Suprapubic skin (tissue), 4 donors: ENCODE results near the gene LRP1-AS.

Source experiments
- EP300 ChIP-seq: sonication (generic); formaldehyde crosslinking; IDR thresholded peaks from one replicate; pipeline ENCODE4 v1.6.1; 2017; ENCODE audit warnings: antibody characterized with exemption
- POLR2A ChIP-seq, 2 donors: fragments of 450-650 bp; IDR thresholded peaks; one replicate each; pipeline ENCODE4 v1.6.1; 2017; ENCODE audit warnings: antibody characterized with exemption in 2 of 2, mild to moderate bottlenecking in 2 of 2, moderate library complexity in 2 of 2
- POLR2AphosphoS5 ChIP-seq, 3 donors: sonication (generic); formaldehyde crosslinking; IDR thresholded peaks; one replicate each; pipeline ENCODE4 v1.6.1; 2017; ENCODE audit warnings: antibody characterized with exemption in 3 of 3
- TF ChIP-seq, protein P1 (sequence below), 2 donors: fragments of 200-600 bp in 1 of 2; fragments of 450-650 bp in 1 of 2; sonication (generic) in 1 of 2; IDR thresholded peaks; one replicate each; pipeline ENCODE4 v1.5.1; 2016 to 2019; ENCODE audit warnings: antibody characterized with exemption in 2 of 2, mild to moderate bottlenecking in 1 of 2, moderate library complexity in 1 of 2

DNA sequence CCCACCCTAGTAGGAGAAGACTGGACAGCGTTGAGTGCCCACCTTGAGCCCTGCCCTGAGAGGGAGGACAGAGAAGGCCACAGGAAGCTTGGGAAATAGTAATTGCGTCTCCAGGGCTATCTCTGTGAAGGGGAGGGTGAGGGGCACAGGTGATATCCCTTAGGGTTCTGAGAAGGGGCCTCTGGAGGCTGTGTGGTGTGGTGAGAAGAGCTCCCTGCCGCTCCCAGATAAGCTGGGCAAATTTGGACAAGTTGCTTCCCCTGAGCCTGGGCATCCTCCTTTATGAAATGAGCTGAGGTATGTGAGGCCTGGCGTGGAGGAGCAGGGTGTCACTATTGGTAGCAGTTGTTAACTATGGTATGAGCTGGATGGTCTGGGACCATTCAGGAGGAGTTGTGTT lies 23.5 kb upstream of the LRP1-AS start:
- TF ChIP-seq POLR2A (IDR thresholded peaks at IDR 0.05) = no peak
- TF ChIP-seq, protein P1, sequence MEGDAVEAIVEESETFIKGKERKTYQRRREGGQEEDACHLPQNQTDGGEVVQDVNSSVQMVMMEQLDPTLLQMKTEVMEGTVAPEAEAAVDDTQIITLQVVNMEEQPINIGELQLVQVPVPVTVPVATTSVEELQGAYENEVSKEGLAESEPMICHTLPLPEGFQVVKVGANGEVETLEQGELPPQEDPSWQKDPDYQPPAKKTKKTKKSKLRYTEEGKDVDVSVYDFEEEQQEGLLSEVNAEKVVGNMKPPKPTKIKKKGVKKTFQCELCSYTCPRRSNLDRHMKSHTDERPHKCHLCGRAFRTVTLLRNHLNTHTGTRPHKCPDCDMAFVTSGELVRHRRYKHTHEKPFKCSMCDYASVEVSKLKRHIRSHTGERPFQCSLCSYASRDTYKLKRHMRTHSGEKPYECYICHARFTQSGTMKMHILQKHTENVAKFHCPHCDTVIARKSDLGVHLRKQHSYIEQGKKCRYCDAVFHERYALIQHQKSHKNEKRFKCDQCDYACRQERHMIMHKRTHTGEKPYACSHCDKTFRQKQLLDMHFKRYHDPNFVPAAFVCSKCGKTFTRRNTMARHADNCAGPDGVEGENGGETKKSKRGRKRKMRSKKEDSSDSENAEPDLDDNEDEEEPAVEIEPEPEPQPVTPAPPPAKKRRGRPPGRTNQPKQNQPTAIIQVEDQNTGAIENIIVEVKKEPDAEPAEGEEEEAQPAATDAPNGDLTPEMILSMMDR (IDR thresholded peaks at IDR 0.05) = no peak
- no peak for TF ChIP-seq POLR2AphosphoS5 (IDR thresholded peaks at IDR 0.05)
- no peak for TF ChIP-seq EP300
